KOPT-K1 (cell line): ENCODE data around the gene PGM3.

ENCODE experiments used
- H3K27ac ChIP-seq: fragments of 200-600 bp; sonication (generic); 2 replicates; pipeline ENCODE4 v1.5.1; 2016; ENCODE audit warnings: antibody characterized with exemption, mild to moderate bottlenecking, low read depth, low read length; ENCODE audit not compliant: poor library complexity, severe bottlenecking
- H3K36me3 ChIP-seq: fragments of 200-600 bp; sonication (generic); 2 replicates; pipeline ENCODE4 v1.5.1; 2017; ENCODE audit warnings: antibody characterized with exemption, mild to moderate bottlenecking, low read length, moderate library complexity; ENCODE audit not compliant: insufficient read depth
- H3K9me3 ChIP-seq: fragments of 200-600 bp; sonication (generic); 2 replicates; pipeline ENCODE4 v1.5.1; 2017; ENCODE audit warnings: antibody characterized with exemption, low read length, mild to moderate bottlenecking; ENCODE audit not compliant: insufficient read depth, poor library complexity, severe bottlenecking

Gene PGM3

GRCh38 chr6:83155794-83156193 is 37.3 kb downstream of the PGM3 start:
- Histone ChIP-seq H3K9me3 (no peaks in the 10 kb centered on the region), H3K36me3 (peaks cover 69% of the 10 kb centered on the region), H3K27ac (no peak overlapping the region)

DNA sequence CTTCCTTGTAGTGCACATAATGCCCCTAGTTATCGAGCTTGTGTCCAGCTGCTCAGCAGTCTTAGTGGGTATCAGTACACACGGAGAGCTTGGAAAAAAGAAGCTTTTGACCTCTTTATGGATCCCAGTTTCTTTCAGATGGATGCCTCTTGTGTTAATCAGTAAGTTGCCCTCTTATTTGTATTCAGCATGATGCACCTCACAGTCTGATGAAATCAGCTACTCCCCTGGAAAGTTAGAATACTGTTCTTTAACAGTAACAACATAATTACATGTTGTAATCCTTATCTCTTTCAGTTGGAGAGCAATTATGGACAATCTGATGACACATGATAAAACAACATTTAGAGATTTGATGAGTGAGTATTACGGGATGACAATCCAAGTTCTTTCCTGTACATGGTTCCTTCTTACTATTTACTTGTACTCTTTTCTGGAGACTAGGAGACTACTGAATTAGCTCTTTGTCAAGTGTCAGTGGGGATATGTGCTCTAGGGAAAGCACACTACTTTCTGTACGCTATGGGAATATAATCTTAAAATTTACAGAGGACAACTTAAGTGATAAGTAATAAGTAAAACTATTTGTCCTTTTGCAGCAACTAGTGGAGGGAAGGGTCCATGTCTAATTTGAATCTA is 39.1 kb downstream of the PGM3 start:
- H3K9me3 ChIP-seq: no peaks in the 10 kb centered on the region
- peaks cover 55% of the 10 kb centered on the region for H3K36me3 ChIP-seq
- H3K27ac ChIP-seq: no peak overlapping the region

GRCh38 chr6:83152913-83153312 is 40.2 kb downstream of the PGM3 start:
- Histone ChIP-seq H3K36me3 (peaks cover 47% of the 10 kb centered on the region), H3K27ac (no peak overlapping the region), H3K9me3 (no peaks in the 10 kb centered on the region)

GRCh38 chr6:83151114-83151513 is 42.0 kb downstream of the PGM3 start:
- no peaks in the 10 kb centered on the region for H3K9me3 ChIP-seq
- H3K36me3 ChIP-seq: peaks cover 37% of the 10 kb centered on the region
- H3K27ac ChIP-seq: no peak overlapping the region

- no peaks in the 10 kb centered on the region for H3K9me3 ChIP-seq
- H3K27ac ChIP-seq: no peak overlapping the region
- H3K36me3 ChIP-seq: peaks cover 32% of the 10 kb centered on the region
Measured at GRCh38 chr6:83138758-83139157, 54.3 kb downstream of the PGM3 start.

DNA sequence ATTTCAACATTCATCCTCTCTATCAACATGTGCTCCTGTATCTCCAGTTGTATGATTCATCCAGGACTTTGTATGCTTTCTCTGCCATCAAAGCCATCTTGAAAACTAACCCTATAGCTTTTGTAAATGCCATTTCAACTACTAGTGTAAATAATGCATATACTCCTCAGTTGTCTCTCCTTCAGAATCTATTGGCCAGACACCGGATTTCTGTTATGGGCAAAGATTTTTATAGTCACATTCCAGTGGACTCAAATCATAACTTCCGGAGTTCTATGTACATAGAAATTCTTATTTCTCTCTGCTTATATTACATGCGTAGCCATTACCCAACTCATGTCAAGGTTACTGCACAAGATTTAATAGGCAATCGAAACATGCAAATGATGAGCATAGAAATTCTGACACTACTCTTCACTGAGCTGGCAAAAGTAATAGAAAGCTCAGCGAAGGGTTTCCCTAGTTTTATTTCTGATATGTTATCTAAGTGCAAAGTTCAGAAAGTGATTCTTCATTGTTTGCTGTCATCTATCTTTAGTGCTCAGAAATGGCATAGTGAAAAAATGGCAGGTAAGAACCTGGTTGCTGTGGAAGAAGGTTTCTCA is 54.8 kb downstream of the PGM3 start:
- H3K27ac ChIP-seq: no peak overlapping the region
- peaks cover 28% of the 10 kb centered on the region for H3K36me3 ChIP-seq
- H3K9me3 ChIP-seq: no peaks in the 10 kb centered on the region

- H3K27ac ChIP-seq: no peak overlapping the region
- H3K9me3 ChIP-seq: no peaks in the 10 kb centered on the region
- peaks cover 52% of the 10 kb centered on the region for H3K36me3 ChIP-seq
Measured at GRCh38 chr6:83132121-83132520, 60.9 kb downstream of the PGM3 start.

- Histone ChIP-seq H3K27ac (no peak overlapping the region), H3K9me3 (no peaks in the 10 kb centered on the region), H3K36me3 (peaks cover 82% of the 10 kb centered on the region)
Measured at GRCh38 chr6:83127976-83128375, 65.1 kb downstream of the PGM3 start.

- Histone ChIP-seq H3K36me3 (peaks cover 82% of the 10 kb centered on the region), H3K27ac (no peak overlapping the region), H3K9me3 (no peaks in the 10 kb centered on the region)
Measured at GRCh38 chr6:83127258-83127657, 65.8 kb downstream of the PGM3 start.

- Histone ChIP-seq H3K36me3 (peaks cover 82% of the 10 kb centered on the region), H3K27ac (no peak overlapping the region), H3K9me3 (no peaks in the 10 kb centered on the region)
Measured at GRCh38 chr6:83126807-83127206, 66.3 kb downstream of the PGM3 start.

DNA sequence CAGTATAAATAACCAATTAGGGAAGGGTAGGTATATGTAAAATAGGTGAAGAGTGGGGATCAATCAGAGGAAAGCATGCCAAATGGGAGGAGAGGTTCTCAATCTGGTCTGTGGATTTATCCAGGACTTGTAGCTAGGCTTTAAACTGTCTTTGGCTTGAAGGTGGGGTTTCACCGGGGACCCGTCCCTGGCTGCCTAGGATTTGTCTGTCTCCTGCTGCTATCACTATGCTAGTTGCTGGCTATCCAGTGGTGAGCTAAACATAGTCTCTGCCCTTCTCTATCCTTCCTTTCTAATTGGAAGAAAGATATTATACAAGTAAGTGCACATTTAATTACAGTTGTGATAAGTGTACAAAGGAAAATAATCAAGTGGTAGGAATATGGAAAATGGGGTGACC is 66.8 kb downstream of the PGM3 start:
- Histone ChIP-seq H3K9me3 (no peaks in the 10 kb centered on the region), H3K27ac (no peak overlapping the region), H3K36me3 (peaks cover 77% of the 10 kb centered on the region)

- Histone ChIP-seq H3K9me3 (no peaks in the 10 kb centered on the region), H3K36me3 (peaks cover 71% of the 10 kb centered on the region), H3K27ac (no peak overlapping the region)
Measured at GRCh38 chr6:83125425-83125824, 67.6 kb downstream of the PGM3 start.

DNA sequence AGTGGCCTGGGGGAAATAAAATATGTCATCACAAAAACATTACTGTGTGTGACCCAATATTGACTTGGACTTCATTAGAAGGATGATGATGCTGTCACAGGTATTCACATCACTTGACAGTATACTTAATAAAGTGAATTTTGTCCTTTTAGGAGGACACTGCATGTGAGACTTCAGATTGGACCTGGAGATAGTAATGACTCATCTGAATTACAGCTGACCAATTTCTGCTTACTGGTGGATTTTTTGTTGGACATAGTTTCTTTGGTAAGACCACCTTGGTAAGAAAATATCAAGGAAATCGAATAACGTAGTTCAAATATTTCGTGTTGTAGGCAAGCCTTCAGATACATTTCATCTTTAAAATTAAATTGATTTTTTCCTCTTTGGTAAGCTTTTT is 68.5 kb downstream of the PGM3 start:
- Histone ChIP-seq H3K27ac (no peak overlapping the region), H3K36me3 (peaks cover 63% of the 10 kb centered on the region), H3K9me3 (no peaks in the 10 kb centered on the region)

- H3K27ac ChIP-seq: no peak overlapping the region
- H3K36me3 ChIP-seq: peaks cover 27% of the 10 kb centered on the region; the same call in 1 of the 2 replicates
Measured at GRCh38 chr6:83119742-83120300, 73.2 kb downstream of the PGM3 start.

DNA sequence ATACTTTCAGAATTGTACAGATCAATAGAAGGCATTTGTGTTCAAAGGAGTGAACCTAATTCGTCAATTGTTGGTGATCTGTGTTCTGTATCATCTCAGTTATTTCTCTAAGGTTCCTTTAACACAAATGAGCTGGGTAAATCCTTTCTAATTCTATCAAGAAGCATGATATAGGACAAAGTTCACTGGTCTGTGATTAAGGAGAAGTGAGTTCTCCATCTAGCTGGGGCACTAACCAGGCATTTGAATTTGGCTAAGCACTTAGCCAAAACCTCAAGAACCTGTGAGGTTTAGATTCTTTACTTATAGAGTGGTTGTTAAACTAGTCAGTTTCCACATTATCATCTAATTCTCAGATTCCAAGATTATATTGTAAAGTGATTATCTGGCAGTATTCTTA is 75.3 kb downstream of the PGM3 start:
- no peaks in the 10 kb centered on the region for H3K9me3 ChIP-seq
- H3K36me3 ChIP-seq: peaks cover 12% of the 10 kb centered on the region; the same call in 1 of the 2 replicates
- no peak overlapping the region for H3K27ac ChIP-seq

More at GRCh38 chr6:83119742-83120300, 73.2 kb downstream of the PGM3 start:
- no peaks in the 10 kb centered on the region for H3K9me3 ChIP-seq
